Stimulated activated naive CD8-positive, alpha-beta T cell treated with anti-CD3 and anti-CD28 coated beads, Interleukin-15, Interleukin-2, amounts not matched to agents 100 ng/mL and 50 ng/mL, for 24 hours (primary cell): ENCODE measurements around the gene NHP2.

Experiments used
- H3K27ac Mint-ChIP-seq: one replicate; pipeline ENCODE4 v1.8.0; 2021; ENCODE audit warnings: mild to moderate bottlenecking, mixed read lengths
- H3K27me3 Mint-ChIP-seq: one replicate; pipeline ENCODE4 v1.8.0; 2021; ENCODE audit warnings: mixed read lengths
- H3K36me3 Mint-ChIP-seq: one replicate; pipeline ENCODE4 v1.8.0; 2021; ENCODE audit warnings: low read depth, mixed read lengths
- H3K4me1 Mint-ChIP-seq: one replicate; pipeline ENCODE4 v1.8.0; 2021; ENCODE audit warnings: low read depth, mixed read lengths
- H3K4me3 Mint-ChIP-seq: one replicate; pipeline ENCODE4 v1.8.0; 2021; ENCODE audit warnings: mild to moderate bottlenecking, mixed read lengths
- H3K9me3 Mint-ChIP-seq: one replicate; pipeline ENCODE4 v1.8.0; 2021; ENCODE audit warnings: mixed read lengths

The NHP2 gene

DNA sequence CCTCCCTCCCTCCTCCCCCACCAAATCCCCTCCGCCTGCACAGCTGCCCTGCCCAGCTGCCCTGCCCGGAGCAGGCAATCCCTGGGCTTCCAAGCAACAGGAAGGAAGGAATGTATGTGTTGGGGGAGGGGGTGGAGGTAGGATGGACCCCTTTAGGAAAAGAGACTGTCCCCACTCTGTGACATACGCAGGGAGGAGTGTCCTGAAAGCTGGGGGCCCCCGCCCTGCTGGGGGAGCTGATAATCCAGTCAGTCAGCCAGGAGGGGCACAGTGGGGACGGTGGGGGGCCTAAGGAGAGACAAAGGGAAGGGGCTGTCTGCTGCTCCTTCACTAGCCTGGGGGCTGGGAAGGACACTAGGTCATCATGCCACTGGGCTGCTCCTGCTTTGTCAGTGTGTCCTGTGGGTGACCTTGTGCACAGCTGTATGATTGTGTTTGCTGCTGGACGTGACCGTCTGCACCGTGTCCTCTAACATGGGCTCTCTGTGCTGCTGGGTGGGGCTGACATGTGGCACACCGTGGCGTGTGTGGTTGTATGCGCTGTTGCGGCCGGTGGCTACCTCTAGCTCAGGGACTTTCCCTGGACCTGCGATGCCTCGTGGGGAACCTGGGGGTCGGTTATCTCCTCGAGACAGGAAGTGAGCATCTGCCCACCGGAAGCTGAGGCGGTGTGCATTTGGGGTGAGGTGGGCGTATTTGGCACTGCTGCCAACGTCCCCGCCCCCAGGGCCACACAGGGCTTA lies 37.4 kb downstream of the NHP2 start:
- H3K27ac Mint-ChIP-seq = peak overlapping the region; percentile 95
- no peaks in the 10 kb centered on the region for H3K36me3 Mint-ChIP-seq
- no peaks in the 10 kb centered on the region for H3K9me3 Mint-ChIP-seq
- peaks cover 4% of the 10 kb centered on the region for H3K27me3 Mint-ChIP-seq
- H3K4me3 Mint-ChIP-seq = peak overlapping the region; percentile 94
- peaks cover 59% of the 10 kb centered on the region for H3K4me1 Mint-ChIP-seq

DNA sequence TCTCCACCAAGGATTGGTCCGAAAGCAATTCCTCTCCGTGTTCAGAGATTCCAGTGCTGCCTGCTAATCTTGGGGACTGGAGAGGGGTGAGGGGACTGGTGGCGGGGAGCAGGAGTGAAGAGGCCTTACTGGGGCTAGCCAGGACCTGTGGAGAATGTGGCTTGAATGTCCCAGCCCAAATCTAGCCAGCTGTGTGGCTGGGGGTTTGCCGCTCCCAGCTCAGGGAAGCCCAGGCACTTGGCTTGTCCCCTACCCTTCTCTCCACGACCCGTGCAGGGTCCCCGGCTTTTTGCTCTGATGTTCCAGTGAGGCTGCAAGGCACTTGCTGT lies 37.9 kb downstream of the NHP2 start:
- H3K4me3 Mint-ChIP-seq = peak overlapping the region; percentile 94
- H3K36me3 Mint-ChIP-seq = no peaks in the 10 kb centered on the region
- H3K27ac Mint-ChIP-seq = peak overlapping the region; percentile 95
- peaks cover 55% of the 10 kb centered on the region for H3K4me1 Mint-ChIP-seq
- peaks cover 4% of the 10 kb centered on the region for H3K27me3 Mint-ChIP-seq
- no peaks in the 10 kb centered on the region for H3K9me3 Mint-ChIP-seq

DNA sequence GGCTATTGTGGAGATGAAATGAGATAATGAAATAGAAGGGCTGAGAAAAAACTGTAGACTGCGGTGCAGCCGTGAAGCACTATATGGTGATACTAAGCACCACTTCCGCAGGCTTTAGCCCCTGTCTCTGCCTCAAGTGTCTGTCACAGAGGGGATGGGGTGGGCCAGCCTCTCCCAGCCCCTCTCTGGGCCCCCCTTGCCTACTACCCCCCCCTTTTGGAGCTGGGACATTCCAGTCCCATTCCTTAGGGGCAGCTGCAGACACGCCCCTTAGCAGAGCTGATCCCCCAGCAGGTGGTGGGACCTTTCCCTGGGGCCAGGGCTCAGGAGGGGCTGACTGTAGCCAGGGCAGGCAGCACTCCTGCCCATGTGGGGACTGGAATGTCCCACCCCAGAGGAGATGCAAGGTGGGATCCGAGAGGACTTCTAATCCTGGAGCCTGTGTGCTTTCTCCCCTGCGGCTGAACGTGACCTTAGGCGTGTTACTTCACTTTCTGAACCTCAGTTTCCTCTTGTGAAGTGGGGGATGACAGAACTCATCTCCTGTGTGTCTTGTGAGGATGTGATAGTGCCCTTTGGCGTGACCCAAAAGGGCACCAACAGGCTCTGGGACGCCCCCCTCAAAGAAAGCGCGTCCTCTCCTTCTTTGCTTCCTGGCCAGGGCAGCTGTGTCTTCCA lies 38.4 kb downstream of the NHP2 start:
- Mint-ChIP-seq H3K9me3 (no peaks in the 10 kb centered on the region), H3K36me3 (no peaks in the 10 kb centered on the region), H3K27me3 (peaks cover 4% of the 10 kb centered on the region), H3K4me1 (peaks cover 50% of the 10 kb centered on the region), H3K4me3 (peak overlapping the region; percentile 94), H3K27ac (peak overlapping the region; percentile 95)

DNA sequence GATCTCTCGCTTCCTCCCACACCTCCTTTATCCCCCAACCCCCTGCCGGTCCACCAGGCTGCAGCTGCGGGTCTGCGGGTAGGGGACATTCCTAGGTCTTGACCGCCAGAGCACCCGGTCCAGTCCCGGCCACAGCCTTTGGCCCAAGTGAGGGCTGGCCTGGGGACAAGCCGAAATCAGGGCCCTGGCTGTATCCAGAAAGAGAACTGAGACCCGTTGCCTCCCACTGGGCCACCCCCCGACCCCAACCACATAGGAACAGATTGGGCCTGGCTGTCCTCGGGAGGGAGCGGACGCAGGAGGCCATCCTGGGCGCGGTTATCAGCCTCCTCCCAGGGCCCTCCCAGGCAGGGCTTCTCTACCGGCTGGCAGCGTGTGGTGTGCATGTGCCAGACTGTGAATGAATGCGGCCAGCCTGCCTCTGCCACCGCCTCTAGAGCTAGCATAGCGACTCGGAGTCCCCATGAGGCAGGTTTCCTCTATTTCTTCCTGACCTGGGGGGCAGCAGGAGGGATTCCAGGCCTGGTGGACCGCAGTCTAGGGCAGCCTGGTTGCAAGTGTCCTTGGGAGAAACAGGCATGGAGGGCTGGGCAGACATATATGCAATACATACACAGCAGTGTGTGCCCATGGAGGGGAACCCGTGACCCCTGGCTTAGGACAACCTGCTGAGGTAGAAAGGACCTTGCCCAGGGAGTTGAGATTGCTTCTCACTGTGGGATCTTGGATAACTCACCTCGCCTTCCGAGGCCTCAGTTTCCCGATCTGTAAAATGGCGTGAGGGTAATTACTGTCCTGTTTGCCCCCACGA lies 39.2 kb downstream of the NHP2 start:
- Mint-ChIP-seq H3K4me3 (peak overlapping the region; percentile 94), H3K27ac (peak overlapping the region; percentile 84), H3K4me1 (peaks cover 50% of the 10 kb centered on the region)

DNA sequence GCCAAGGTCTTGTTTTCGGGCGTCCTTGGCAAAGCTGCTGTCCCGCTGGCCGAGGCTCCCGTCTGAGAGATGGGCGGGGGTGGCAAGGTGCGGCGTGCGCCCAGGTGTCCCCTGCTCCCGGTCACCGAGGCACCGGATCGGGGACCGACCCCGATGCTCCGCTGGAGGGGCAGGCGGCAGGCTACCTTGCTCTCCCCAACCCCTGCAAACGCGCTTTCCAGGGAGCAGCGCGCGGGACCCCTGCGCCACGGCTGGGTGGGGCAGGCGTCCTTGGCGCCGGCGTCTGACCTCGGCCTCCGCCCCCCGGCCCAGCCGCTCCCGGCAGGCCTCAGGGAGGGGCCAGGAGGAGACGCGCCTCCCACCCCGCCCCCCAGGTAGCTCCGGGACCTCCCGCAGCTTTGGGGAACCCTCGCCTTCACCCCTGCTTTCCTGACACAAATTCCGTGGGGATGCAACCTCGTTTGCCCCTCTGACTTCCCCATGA lies 39.8 kb downstream of the NHP2 start:
- Mint-ChIP-seq H3K27me3 (peaks cover 4% of the 10 kb centered on the region), H3K36me3 (no peaks in the 10 kb centered on the region), H3K27ac (peak overlapping the region; percentile 84), H3K4me3 (peak overlapping the region; percentile 94), H3K9me3 (no peaks in the 10 kb centered on the region), H3K4me1 (peaks cover 47% of the 10 kb centered on the region)

More for the DNA sequence above, 39.2 kb downstream of the NHP2 start:
- H3K36me3 Mint-ChIP-seq = no peaks in the 10 kb centered on the region
- H3K27me3 Mint-ChIP-seq = peaks cover 4% of the 10 kb centered on the region
- H3K9me3 Mint-ChIP-seq = no peaks in the 10 kb centered on the region

DNA sequence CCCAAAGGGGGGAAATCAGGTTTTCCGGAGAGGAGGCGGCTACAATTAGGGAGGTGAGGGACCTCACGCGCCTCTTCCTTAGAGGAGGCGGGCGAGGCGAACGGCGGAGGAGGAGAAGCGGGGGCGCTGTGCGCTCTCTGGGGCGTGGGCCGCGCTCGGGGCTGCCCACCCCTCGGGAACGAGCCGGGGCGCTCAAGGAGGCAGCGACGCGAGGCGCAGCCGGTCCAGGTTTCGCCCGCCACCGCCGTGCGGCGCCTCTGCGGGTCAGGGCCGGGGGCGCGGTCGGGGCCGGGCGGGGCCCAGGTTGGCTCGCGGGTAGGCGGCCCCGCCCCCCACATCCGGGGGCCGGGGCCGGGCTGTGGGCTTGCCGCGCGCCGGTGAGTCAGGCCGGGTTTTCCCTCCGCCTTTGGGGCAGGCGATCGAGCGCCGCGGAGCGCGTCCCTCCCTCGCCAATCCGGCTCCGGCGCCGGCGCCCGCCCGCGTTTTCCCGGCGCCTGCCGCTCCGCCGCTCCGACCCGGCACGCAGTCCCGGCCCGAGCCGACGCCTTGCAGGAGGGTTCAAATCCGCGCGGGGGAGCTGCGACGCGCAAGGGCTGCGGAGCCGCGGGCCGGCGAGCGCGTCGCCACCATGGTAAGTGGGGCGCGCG lies 40.4 kb downstream of the NHP2 start, which contains the start of gene N4BP3:
Gene N4BP3 (plus strand): TSS at position 392 of the 647 bp plus-strand sequence. CDS start 6,052 bp downstream, outside the sequence.
- Mint-ChIP-seq H3K4me1 (peaks cover 49% of the 10 kb centered on the region), H3K36me3 (no peaks in the 10 kb centered on the region), H3K27ac (peak within 1 kb of the TSS; percentile 88), H3K9me3 (no peaks in the 10 kb centered on the region), H3K27me3 (peaks cover 4% of the 10 kb centered on the region), H3K4me3 (peak within 1 kb of the TSS; percentile 94)

DNA sequence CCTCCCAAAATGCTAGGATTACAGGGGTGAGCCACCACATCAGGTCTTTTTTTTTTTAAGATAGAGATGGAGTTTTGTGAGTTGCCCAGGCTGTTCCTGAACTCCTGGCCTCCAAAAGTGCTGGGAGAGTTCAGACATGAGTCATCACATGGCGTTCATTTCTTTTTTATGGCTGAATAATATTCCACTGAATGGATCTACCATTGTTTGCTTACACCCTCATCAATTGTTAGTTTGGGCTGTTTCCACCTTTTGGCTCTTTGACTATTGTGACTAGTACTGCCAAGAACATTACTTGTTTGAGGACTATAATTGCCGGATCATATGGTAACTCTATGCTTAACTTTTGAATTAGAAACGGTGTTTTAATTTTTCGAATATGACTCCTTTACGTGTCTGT lies 41.1 kb downstream of the NHP2 start:
- no peaks in the 10 kb centered on the region for H3K9me3 Mint-ChIP-seq
- H3K36me3 Mint-ChIP-seq = no peaks in the 10 kb centered on the region
- H3K4me1 Mint-ChIP-seq = peaks cover 52% of the 10 kb centered on the region
- peaks cover 4% of the 10 kb centered on the region for H3K27me3 Mint-ChIP-seq
- peak overlapping the region; percentile 81 for H3K4me3 Mint-ChIP-seq
- H3K27ac Mint-ChIP-seq = peak overlapping the region; percentile 88

DNA sequence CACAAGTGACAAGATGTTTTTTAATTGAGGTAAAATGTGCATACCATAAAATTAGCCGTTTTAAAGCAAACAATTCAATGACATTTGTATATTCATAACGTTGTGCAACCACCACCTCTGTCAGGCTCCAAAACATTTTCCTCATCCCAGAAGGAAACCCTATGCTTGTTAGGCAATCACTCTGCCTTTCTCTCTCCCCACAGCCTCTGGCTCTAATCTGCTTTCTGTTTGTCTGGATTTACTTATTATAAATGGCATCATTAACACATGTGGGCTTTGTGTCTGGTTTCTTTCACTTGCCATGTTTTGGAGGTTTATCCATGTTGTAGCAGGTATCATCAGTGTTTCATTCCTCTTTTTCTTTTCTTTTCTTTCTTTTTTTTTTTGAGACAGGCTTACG lies 41.8 kb downstream of the NHP2 start:
- Mint-ChIP-seq H3K4me1 (peaks cover 47% of the 10 kb centered on the region), H3K9me3 (no peaks in the 10 kb centered on the region), H3K4me3 (no peak overlapping the region), H3K27me3 (peaks cover 4% of the 10 kb centered on the region), H3K36me3 (no peaks in the 10 kb centered on the region), H3K27ac (no peak overlapping the region)

DNA sequence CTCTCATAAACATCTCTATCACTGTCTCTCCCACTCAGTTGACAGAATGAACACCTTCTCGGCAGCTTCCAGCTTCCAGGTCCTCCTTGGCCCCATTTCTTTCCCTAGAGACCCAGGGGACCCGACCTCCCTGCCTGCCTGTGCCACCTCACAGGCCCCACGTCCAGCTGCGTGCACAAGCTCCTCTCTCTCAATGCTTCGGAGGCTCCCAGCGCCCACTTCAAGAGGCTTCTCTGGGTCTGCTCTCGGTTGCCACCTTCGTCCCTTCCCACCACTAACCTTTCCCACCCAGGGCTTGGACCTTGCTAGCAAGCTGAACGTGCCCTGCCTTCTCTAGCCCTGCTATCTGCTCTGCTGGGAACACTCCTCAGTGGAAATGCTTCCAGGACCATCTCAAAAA lies 43.2 kb downstream of the NHP2 start:
- H3K27ac Mint-ChIP-seq = no peak overlapping the region
- peaks cover 33% of the 10 kb centered on the region for H3K4me1 Mint-ChIP-seq
- no peak overlapping the region for H3K4me3 Mint-ChIP-seq
- no peaks in the 10 kb centered on the region for H3K36me3 Mint-ChIP-seq
- H3K27me3 Mint-ChIP-seq = peaks cover 4% of the 10 kb centered on the region
- H3K9me3 Mint-ChIP-seq = no peaks in the 10 kb centered on the region

DNA sequence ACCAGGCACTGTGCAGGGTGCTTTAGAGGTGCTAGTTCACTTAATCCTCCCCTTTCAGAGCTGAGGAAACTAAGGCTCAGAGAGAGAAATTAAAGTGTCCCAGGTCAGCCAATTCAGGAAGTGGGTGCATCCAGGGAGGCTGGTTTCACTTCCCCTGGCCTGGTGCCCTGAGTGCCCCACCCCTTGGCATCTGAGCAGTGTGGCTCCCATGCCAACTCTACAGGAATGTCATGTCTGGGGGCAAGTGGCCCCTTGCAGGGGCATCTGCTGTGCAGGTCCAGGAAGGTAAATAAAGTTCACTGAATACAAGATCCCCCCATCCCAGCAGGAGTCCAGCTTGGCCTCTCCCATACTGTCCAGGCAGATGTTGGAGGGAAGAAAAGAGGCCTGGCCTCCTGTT lies 44.7 kb downstream of the NHP2 start:
- H3K36me3 Mint-ChIP-seq = no peaks in the 10 kb centered on the region
- H3K9me3 Mint-ChIP-seq = no peaks in the 10 kb centered on the region
- H3K27me3 Mint-ChIP-seq = peaks cover 4% of the 10 kb centered on the region
- no peak overlapping the region for H3K4me3 Mint-ChIP-seq
- no peak overlapping the region for H3K27ac Mint-ChIP-seq
- peaks cover 25% of the 10 kb centered on the region for H3K4me1 Mint-ChIP-seq

DNA sequence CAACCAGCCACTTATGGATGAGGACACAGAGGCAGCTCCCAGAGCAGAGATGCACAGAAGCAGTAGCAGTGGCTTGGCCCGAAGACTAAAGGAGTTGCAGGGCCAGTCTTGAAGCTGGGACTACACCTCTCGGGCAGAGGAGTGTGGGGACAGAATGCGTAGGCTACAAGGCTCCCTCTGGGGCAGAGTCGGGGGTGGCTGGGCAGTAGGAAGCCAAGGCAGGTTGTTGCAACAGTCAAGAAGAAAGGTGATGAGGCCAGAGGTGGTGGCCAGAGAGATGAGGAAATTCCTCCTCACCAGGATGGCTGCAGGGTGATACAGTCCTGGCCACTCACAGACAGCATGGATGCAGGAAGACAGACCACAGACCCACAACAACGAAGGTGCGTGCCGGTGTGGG lies 45.2 kb downstream of the NHP2 start:
- Mint-ChIP-seq H3K9me3 (no peaks in the 10 kb centered on the region), H3K36me3 (no peaks in the 10 kb centered on the region), H3K4me3 (no peak overlapping the region), H3K27me3 (peaks cover 4% of the 10 kb centered on the region), H3K27ac (no peak overlapping the region), H3K4me1 (peaks cover 30% of the 10 kb centered on the region)

DNA sequence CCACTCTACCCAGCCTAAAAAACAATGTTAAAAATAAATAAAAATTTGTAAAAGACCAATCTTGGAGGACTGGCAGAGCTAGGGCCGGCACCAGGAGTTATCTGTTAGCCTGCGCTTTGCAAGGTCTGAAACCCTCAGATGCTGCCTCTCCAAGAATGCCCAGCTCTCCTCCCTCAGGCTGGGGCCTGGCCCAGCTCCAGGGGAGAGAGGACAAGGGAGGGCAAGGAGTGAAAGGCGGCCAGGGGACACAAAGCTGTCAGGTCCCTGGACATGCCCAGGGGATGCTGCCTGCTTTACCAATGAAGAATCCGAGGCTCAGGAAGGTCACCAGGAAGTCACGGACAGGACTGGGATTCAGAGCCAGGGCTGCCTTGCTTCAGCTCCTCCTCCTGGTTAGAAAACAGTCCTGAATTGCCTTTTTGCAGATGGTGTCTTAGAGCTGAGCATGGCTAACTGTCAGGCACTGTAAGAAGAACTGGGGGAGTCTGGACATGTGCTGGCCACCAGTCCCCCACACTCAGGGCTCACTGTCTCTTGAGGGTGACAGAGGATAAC lies 45.9 kb downstream of the NHP2 start:
- peaks cover 3% of the 10 kb centered on the region for H3K27me3 Mint-ChIP-seq
- H3K27ac Mint-ChIP-seq = no peak overlapping the region
- H3K9me3 Mint-ChIP-seq = no peaks in the 10 kb centered on the region
- H3K4me3 Mint-ChIP-seq = no peak overlapping the region
- peaks cover 26% of the 10 kb centered on the region for H3K4me1 Mint-ChIP-seq
- H3K36me3 Mint-ChIP-seq = no peaks in the 10 kb centered on the region

DNA sequence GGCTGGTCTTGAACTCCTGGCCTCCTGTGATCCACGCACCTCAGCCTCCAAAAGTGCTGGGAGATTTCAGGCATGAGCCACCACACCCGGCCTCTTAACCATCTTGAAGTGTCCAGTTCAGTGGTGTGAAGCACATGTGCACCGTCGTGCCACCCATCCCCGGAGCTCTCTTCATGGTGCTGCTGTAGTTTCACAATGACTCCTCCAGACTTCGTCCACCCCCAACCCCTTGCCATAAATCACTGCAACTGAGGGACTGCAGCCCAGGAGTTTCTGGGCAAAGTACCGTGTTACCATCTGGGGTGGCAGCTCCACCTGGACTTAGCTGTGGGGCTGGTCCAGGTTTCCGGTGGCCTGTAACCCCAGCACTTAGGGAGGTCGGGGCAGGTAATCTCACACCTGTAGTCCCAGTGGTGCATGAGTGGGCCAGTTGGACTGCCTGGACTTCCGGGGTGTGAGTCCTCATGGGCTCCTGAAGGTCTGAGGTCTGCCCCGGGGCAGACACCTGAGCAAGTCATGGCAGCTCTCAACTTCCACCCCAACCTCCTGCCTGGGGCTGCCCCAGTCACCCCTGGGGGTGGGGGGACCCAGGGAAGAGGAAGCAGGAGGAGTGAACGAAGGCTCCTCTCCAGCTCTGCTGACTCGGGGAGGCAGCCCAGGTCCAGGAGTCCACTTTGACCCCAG lies 47.0 kb downstream of the NHP2 start:
- Mint-ChIP-seq H3K27ac (no peak overlapping the region), H3K4me3 (no peak overlapping the region), H3K36me3 (no peaks in the 10 kb centered on the region), H3K4me1 (peaks cover 22% of the 10 kb centered on the region), H3K9me3 (no peaks in the 10 kb centered on the region), H3K27me3 (no peaks in the 10 kb centered on the region)

DNA sequence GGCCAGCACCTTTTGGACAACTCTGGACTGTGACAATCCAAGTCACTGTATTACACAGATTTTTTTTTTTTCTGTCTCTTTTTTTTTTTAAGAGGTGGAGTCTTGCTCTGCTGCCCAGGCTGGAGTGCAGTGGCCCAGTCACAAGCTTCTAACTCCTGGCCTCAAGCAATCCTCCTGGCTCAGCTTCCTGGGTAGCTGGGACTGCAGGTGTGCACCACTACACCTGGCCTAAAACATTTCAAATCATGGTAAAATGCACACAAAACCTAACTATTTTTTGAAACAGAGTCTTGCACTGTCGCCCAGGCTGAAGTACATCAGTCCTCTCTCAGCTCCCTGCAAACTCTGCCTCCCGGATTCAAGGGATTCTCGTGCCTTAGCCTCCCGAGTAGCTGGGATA lies 47.6 kb downstream of the NHP2 start:
- H3K27ac Mint-ChIP-seq = no peak overlapping the region
- no peak overlapping the region for H3K4me3 Mint-ChIP-seq
- no peaks in the 10 kb centered on the region for H3K27me3 Mint-ChIP-seq
- H3K36me3 Mint-ChIP-seq = no peaks in the 10 kb centered on the region
- H3K9me3 Mint-ChIP-seq = no peaks in the 10 kb centered on the region
- peaks cover 22% of the 10 kb centered on the region for H3K4me1 Mint-ChIP-seq
